Smooth muscle cell (in vitro differentiated cells): ENCODE measurements around the gene USP38. TPM values are rescaled to one million over a fixed set of nuclear protein-coding genes. Genes with fewer than 3 reads are reported as not detected.

Experiments
- DNase-seq: peaks from one replicate; lab custom pipeline; 2025; ENCODE audit not compliant: unreplicated experiment; lab: John Stamatoyannopoulos, UW
- H2AFZ ChIP-seq: fragments of 200-600 bp; sonication (generic); 2 replicates; pipeline ENCODE4 v1.6.0; 2016; ENCODE audit warnings: antibody characterized with exemption, low read depth, mild to moderate bottlenecking
- H3F3A ChIP-seq: fragments of 200-600 bp; sonication (generic); 2 replicates; pipeline ENCODE4 v1.6.0; 2017; ENCODE audit warnings: antibody characterized with exemption, low read depth
- H3K27ac ChIP-seq: fragments of 200-600 bp; sonication (generic); 2 replicates; pipeline ENCODE4 v1.5.1; 2016; ENCODE audit warnings: low read depth, mild to moderate bottlenecking
- H3K27me3 ChIP-seq: fragments of 200-600 bp; sonication (generic); 2 replicates; pipeline ENCODE4 v1.6.1; 2016; ENCODE audit warnings: low read depth, mild to moderate bottlenecking
- H3K36me3 ChIP-seq: fragments of 200-600 bp; sonication (generic); 2 replicates; pipeline ENCODE4 v1.5.1; 2016; ENCODE audit warnings: low read depth
- H3K4me1 ChIP-seq: fragments of 200-600 bp; sonication (generic); 2 replicates; pipeline ENCODE4 v1.5.1; 2016; ENCODE audit warnings: low read depth
- H3K4me2 ChIP-seq: fragments of 200-600 bp; sonication (generic); 2 replicates; pipeline ENCODE4 v1.6.0; 2016; ENCODE audit warnings: mild to moderate bottlenecking
- H3K4me3 ChIP-seq: fragments of 200-600 bp; sonication (generic); 2 replicates; pipeline ENCODE4 v1.5.1; 2016; ENCODE audit warnings: mild to moderate bottlenecking
- H3K79me2 ChIP-seq: fragments of 200-600 bp; sonication (generic); 2 replicates; pipeline ENCODE4 v1.6.0; 2016; ENCODE audit warnings: low read depth, mild to moderate bottlenecking
- H3K9ac ChIP-seq: fragments of 200-600 bp; sonication (generic); 2 replicates; pipeline ENCODE4 v1.6.0; 2016; ENCODE audit warnings: low read depth
- H3K9me3 ChIP-seq: fragments of 200-600 bp; sonication (generic); replicated peaks from 2 replicates; pipeline ENCODE4 v1.5.1; 2016; ENCODE audit warnings: low read depth
- H4K20me1 ChIP-seq: fragments of 200-600 bp; sonication (generic); 2 replicates; pipeline ENCODE4 v1.6.0; 2016; ENCODE audit warnings: low read depth
- WGBS: methylation state at CpG from one replicate; pipeline ENCODE4 v1.1.7; 2016; ENCODE audit warnings: low lambda C conversion rate; 5-methylcytosine and 5-hydroxymethylcytosine counted together
- polyA plus RNA-seq: library from polyadenylated mRNA; unstranded; fragments of >200 nt; fragmentation: Nextera tagmentation; extraction: Ambion mirVana; gene quantifications from 2 replicates; pipeline ENCODE4 v1.2.1, GENCODE V29; 2016
- total RNA-seq: library from RNA; depleted of rRNA; stranded (reverse); fragments of >200 nt; gene quantifications from 2 replicates; pipeline ENCODE4 v1.2.3, GENCODE V29; 2014
- TF ChIP-seq, protein P1 (sequence below): fragments of 200-600 bp; sonication (generic); IDR thresholded peaks from 2 replicates; pipeline ENCODE4 v1.5.1; 2017; ENCODE audit warnings: borderline replicate concordance, mild to moderate bottlenecking, antibody characterized with exemption; ENCODE audit not compliant: insufficient read depth, poor library complexity, severe bottlenecking

USP38 gene
- total and polyA plus RNA-seq, 2 experiments from 2014 or later = 8.3 to 23.0 TPM

DNA sequence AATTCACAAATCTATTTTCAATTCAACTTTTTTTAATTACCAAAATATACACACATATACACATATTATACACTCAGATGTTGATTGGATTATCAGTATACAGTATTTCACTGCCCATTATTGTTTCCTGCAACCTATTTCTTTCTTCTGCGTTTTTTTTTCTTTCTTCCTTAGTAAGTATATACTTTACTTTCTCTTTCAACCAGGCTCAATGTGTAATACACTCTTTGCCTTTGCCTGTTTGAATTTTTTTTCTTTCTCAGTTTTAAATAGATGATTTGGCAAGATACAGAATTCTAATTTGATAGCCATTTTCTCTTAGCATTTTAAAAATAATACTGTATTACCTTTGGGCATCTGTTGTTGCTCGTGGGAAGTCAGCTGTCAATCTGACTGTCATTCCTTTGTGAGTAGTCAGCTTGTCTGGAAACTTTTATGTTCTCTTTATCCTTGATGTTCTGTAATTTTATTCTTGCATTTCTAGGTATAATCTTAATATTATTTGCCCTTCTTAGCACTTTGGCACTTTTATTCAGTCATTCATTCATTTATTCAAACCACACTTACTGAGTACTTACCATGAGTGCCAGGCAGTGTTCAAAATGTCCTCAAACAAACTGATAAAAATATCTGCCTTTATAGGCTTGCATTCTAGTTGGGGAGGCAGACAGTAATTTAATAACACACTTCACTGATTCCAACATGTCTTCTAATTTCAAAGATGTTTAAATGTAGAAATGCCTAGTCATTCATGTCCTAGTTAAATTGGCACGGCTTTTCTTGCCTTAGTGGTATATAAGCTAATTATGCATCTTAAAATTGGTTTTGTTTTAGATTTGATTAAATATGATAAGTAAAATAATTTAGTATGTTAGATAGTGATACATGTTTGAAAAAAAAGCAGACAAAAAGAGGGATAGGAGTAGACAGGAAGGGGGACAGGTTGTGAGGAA is 3.7 kb downstream of the USP38 start:
- Histone ChIP-seq H3K27ac (peak overlapping the region; percentile 15), H3K4me2 (peak overlapping the region; percentile 89), H4K20me1 (peaks cover 71% of the 10 kb centered on the region), H3K4me1 (peaks cover 40% of the 10 kb centered on the region), H3K36me3 (peaks cover 11% of the 10 kb centered on the region), H3F3A (no peaks in the 10 kb centered on the region), H2AFZ (no peak overlapping the region), H3K79me2 (peaks cover 73% of the 10 kb centered on the region), H3K9ac (peak overlapping the region; percentile 95), H3K27me3 (no peaks in the 10 kb centered on the region), H3K9me3 (no peaks in the 10 kb centered on the region), H3K4me3 (peak overlapping the region; percentile 68)
- no peak for DNase-seq
- TF ChIP-seq, protein P1, sequence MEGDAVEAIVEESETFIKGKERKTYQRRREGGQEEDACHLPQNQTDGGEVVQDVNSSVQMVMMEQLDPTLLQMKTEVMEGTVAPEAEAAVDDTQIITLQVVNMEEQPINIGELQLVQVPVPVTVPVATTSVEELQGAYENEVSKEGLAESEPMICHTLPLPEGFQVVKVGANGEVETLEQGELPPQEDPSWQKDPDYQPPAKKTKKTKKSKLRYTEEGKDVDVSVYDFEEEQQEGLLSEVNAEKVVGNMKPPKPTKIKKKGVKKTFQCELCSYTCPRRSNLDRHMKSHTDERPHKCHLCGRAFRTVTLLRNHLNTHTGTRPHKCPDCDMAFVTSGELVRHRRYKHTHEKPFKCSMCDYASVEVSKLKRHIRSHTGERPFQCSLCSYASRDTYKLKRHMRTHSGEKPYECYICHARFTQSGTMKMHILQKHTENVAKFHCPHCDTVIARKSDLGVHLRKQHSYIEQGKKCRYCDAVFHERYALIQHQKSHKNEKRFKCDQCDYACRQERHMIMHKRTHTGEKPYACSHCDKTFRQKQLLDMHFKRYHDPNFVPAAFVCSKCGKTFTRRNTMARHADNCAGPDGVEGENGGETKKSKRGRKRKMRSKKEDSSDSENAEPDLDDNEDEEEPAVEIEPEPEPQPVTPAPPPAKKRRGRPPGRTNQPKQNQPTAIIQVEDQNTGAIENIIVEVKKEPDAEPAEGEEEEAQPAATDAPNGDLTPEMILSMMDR = no peak
- WGBS = 81% methylated on average over 3 of the region's 3 CpGs

DNA sequence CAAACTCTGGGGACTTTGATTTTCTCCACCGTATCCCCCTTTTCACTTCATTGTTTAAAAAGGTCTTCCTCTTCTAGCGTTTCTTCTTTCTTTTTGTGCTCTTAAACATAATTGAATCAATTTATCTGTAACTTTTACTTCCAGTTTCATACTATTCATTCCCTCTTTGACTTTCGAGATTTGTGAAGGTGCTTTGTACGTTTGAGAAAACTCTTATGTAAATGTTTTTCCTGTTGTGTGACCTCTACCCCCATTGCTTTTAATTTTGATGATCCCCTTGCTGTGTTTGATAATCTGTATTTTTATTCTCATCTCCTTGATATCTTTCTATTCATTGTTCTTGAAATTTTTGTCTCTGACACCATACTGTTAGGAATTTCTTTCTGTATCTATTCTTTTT is 4.8 kb downstream of the USP38 start:
- Histone ChIP-seq H3K9ac (no peak overlapping the region), H2AFZ (no peak overlapping the region), H3K27me3 (no peaks in the 10 kb centered on the region), H3K36me3 (peaks cover 11% of the 10 kb centered on the region), H3K79me2 (peaks cover 77% of the 10 kb centered on the region), H3K9me3 (no peaks in the 10 kb centered on the region), H3K4me3 (no peak overlapping the region), H3K4me2 (peak overlapping the region; percentile 89), H4K20me1 (peaks cover 81% of the 10 kb centered on the region), H3F3A (no peaks in the 10 kb centered on the region), H3K27ac (no peak overlapping the region), H3K4me1 (peaks cover 33% of the 10 kb centered on the region)
- 90% methylated on average over 4 of the region's 4 CpGs for WGBS
- TF ChIP-seq, protein P1 = no peak
- no peak for DNase-seq

DNA sequence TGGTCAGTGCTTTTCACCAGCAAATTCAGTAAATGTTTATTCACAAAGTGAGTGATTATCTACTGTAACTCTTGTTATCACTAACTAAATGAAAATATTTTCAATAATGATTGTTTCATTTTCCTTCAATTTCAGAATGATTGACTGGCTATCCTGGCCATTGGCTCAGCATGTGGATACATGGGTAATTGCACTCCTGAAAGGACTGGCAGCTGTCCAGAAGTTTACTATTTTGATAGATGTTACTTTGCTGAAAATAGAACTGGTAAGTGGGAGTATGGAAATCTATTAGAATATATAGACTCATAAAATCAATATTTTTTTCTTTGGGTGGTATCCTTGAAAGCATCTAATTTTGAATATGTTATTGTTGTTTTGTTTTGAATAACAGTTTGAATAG is 10.9 kb downstream of the USP38 start:
- Histone ChIP-seq H3K27me3 (no peaks in the 10 kb centered on the region), H3K9me3 (no peaks in the 10 kb centered on the region), H3K9ac (no peak overlapping the region), H3K36me3 (peaks cover 41% of the 10 kb centered on the region), H3K4me3 (no peak overlapping the region), H2AFZ (no peak overlapping the region), H3K4me2 (no peak overlapping the region), H4K20me1 (peaks cover 62% of the 10 kb centered on the region), H3K27ac (no peak overlapping the region), H3K79me2 (peaks cover 32% of the 10 kb centered on the region), H3F3A (no peaks in the 10 kb centered on the region), H3K4me1 (no peaks in the 10 kb centered on the region)
- DNase-seq = no peak
- TF ChIP-seq, protein P1 = no peak
